GM21360 (cell line): ENCODE data around the gene CDH23.

Experiments
- ATAC-seq: cut with Tn5 transposase; IDR thresholded peaks from one replicate; pipeline ENCODE4 v1.9.1; 2021; ENCODE audit warnings: mild to moderate bottlenecking, moderate library complexity; ENCODE audit not compliant: unreplicated experiment

CDH23 gene

GRCh38 chr10:71419002-71419540, 22.4 kb downstream of the CDH23 start:
- no peak for ATAC-seq

GRCh38 chr10:71419750-71420149, 23.0 kb downstream of the CDH23 start:
- ATAC-seq, result no peak

GRCh38 chr10:71421075-71421434, 24.3 kb downstream of the CDH23 start:
- no peak for ATAC-seq

- no peak for ATAC-seq
Observed at GRCh38 chr10:71423250-71423649, 26.5 kb downstream of the CDH23 start.

- ATAC-seq, result no peak
Observed at GRCh38 chr10:71423901-71424300, 27.2 kb downstream of the CDH23 start.

GRCh38 chr10:71424496-71425194, 27.9 kb downstream of the CDH23 start:
- ATAC-seq, result no peak

GRCh38 chr10:71426058-71426605, 29.4 kb downstream of the CDH23 start:
- no peak for ATAC-seq

- no peak for ATAC-seq
Observed at GRCh38 chr10:71427246-71427645, 30.5 kb downstream of the CDH23 start.

GRCh38 chr10:71429304-71429703, 32.6 kb downstream of the CDH23 start:
- no peak for ATAC-seq

- no peak for ATAC-seq
Observed at GRCh38 chr10:71429929-71430328, 33.2 kb downstream of the CDH23 start.

GRCh38 chr10:71431239-71432100, 34.8 kb downstream of the CDH23 start:
- no peak for ATAC-seq

GRCh38 chr10:71432101-71432905, 35.6 kb downstream of the CDH23 start:
- ATAC-seq, result no peak

GRCh38 chr10:71432956-71433767, 36.4 kb downstream of the CDH23 start:
- ATAC-seq, result no peak

GRCh38 chr10:71433768-71434744, 37.3 kb downstream of the CDH23 start:
- ATAC-seq, result no peak

GRCh38 chr10:71434760-71435394, 38.2 kb downstream of the CDH23 start:
- no peak for ATAC-seq

- ATAC-seq, result no peak
Observed at GRCh38 chr10:71435571-71436267, 39.0 kb downstream of the CDH23 start.

GRCh38 chr10:71436268-71437125, 39.8 kb downstream of the CDH23 start:
- ATAC-seq, result no peak
